Type B pancreatic cell (in vitro differentiated cells): ENCODE results near the gene SLCO3A1. TPM values are rescaled to one million over a fixed set of nuclear protein-coding genes. Genes with fewer than 3 reads are reported as not detected.

Source experiments
- DNase-seq: peaks from one replicate; pipeline ENCODE4 v3.0.0; 2021; ENCODE audit warnings: mixed read lengths; ENCODE audit not compliant: unreplicated experiment; ENCODE audit errors: extremely low spot score
- H3K27ac Mint-ChIP-seq: 2 replicates; pipeline ENCODE4 v1.8.0; 2021; ENCODE audit warnings: mild to moderate bottlenecking, mixed read lengths
- H3K27me3 Mint-ChIP-seq: 2 replicates; pipeline ENCODE4 v1.8.0; 2021; ENCODE audit warnings: mixed read lengths
- H3K36me3 Mint-ChIP-seq: 2 replicates; pipeline ENCODE4 v1.8.0; 2021; ENCODE audit warnings: mixed read lengths
- H3K4me1 Mint-ChIP-seq: one replicate; pipeline ENCODE4 v1.8.0; 2021; ENCODE audit warnings: mixed read lengths; ENCODE audit not compliant: unreplicated experiment
- H3K4me3 Mint-ChIP-seq: 2 replicates; pipeline ENCODE4 v1.8.0; 2021; ENCODE audit warnings: mild to moderate bottlenecking, mixed read lengths
- H3K9me3 Mint-ChIP-seq: 2 replicates; pipeline ENCODE4 v1.8.0; 2021; ENCODE audit warnings: mixed read lengths
- CTCF ChIP-seq: fragments of 200-600 bp; sonication (generic); conservative IDR thresholded peaks from 2 replicates; pipeline ENCODE4 v1.5.0; 2021; ENCODE audit warnings: antibody characterized with exemption, mild to moderate bottlenecking
- total RNA-seq: library from RNA; stranded (reverse); gene quantifications from 2 replicates; pipeline ENCODE4 v1.2.1, GENCODE V29; 2021; ENCODE audit warnings: low replicate concordance

SLCO3A1 gene
- total RNA-seq, 1 donor from 2014 or later, result 30.9 TPM

GRCh38 chr15:91973481-91973880 lies 120.0 kb downstream of the SLCO3A1 start:
- no peak overlapping the region for H3K27ac Mint-ChIP-seq
- TF ChIP-seq CTCF, result no peak
- no peaks in the 10 kb centered on the region for H3K4me1 Mint-ChIP-seq
- no peaks in the 10 kb centered on the region for H3K9me3 Mint-ChIP-seq
- no peaks in the 10 kb centered on the region for H3K36me3 Mint-ChIP-seq
- DNase-seq, result no peak
- H3K4me3 Mint-ChIP-seq, result peak overlapping the region; percentile 56
- H3K27me3 Mint-ChIP-seq, result peaks cover 6% of the 10 kb centered on the region

DNA sequence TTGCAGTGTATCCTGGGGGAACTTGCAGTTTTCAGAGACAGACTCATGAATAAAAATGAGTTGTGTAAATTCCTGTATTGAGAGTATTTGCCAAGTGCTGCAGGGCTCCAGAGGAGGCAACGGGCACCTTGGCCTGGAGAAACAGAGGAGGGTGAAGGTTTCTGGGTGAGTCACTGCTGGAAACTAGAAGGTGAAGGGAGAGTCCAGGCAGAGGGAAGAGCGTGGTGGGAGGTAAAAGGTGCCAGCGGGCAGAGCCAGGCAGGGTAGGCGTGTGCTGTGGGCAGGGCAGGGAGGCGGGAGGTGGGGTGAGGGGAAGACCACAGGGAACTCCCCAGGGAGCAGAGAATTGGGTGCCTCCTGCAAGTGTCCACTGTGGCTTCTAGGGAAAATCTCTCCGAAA lies 120.8 kb downstream of the SLCO3A1 start:
- H3K9me3 Mint-ChIP-seq, result no peaks in the 10 kb centered on the region
- no peaks in the 10 kb centered on the region for H3K36me3 Mint-ChIP-seq
- no peak for DNase-seq
- peak overlapping the region; percentile 36 for H3K27ac Mint-ChIP-seq
- peaks cover 6% of the 10 kb centered on the region for H3K27me3 Mint-ChIP-seq
- no peaks in the 10 kb centered on the region for H3K4me1 Mint-ChIP-seq
- no peak for TF ChIP-seq CTCF
- no peak overlapping the region for H3K4me3 Mint-ChIP-seq

GRCh38 chr15:91975241-91975978 lies 121.9 kb downstream of the SLCO3A1 start:
- no peaks in the 10 kb centered on the region for H3K4me1 Mint-ChIP-seq
- no peaks in the 10 kb centered on the region for H3K36me3 Mint-ChIP-seq
- no peaks in the 10 kb centered on the region for H3K9me3 Mint-ChIP-seq
- H3K27ac Mint-ChIP-seq, result no peak overlapping the region
- no peak for DNase-seq
- no peak overlapping the region for H3K4me3 Mint-ChIP-seq
- H3K27me3 Mint-ChIP-seq, result peaks cover 6% of the 10 kb centered on the region
- TF ChIP-seq CTCF, result no peak

DNA sequence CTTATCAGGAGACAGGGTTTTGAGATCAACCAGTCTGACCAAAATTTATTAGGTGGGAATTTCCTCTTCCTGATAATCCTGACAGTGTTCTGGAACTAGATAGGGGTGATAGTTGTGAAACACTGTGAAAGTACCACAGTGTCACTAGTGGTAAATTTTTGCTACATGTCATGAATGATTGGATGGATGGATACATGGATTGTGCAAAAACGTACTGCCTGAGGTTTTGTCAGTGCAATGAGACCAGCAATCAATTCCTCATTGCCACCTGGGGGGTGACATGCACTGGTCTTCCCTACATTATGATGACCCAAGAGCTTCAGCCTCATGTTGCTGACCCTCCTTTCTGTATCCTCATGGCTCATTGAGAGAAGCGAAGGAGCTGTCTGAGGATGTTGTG lies 123.5 kb downstream of the SLCO3A1 start:
- Mint-ChIP-seq H3K27me3 (peaks cover 6% of the 10 kb centered on the region), H3K4me3 (no peak overlapping the region), H3K4me1 (no peaks in the 10 kb centered on the region), H3K36me3 (no peaks in the 10 kb centered on the region), H3K27ac (no peak overlapping the region), H3K9me3 (no peaks in the 10 kb centered on the region)
- no peak for TF ChIP-seq CTCF
- DNase-seq, result no peak

GRCh38 chr15:91980502-91981267 lies 127.2 kb downstream of the SLCO3A1 start:
- H3K27me3 Mint-ChIP-seq, result peaks cover 4% of the 10 kb centered on the region
- H3K4me1 Mint-ChIP-seq, result no peaks in the 10 kb centered on the region
- no peaks in the 10 kb centered on the region for H3K9me3 Mint-ChIP-seq
- no peaks in the 10 kb centered on the region for H3K36me3 Mint-ChIP-seq
- DNase-seq, result no peak
- no peak overlapping the region for H3K4me3 Mint-ChIP-seq
- no peak overlapping the region for H3K27ac Mint-ChIP-seq
- TF ChIP-seq CTCF, result no peak
